Measurements from ENCODE around the gene CLDN25.

The CLDN25 gene

GRCh38 chr11:113789675-113790320 lies 10.2 kb downstream of the CLDN25 start:
- Histone ChIP-seq H3K27ac (ENCODE audit: extremely low read depth, low read depth, low read length) (no peak overlapping the region), H3K4me3 (ENCODE audit: low read depth, low read length) (no peak overlapping the region), H3K4me1 (ENCODE audit: control insufficient read depth, insufficient read depth, low read length) (no peaks in the 10 kb centered on the region), H3K9me3 (ENCODE audit: control insufficient read depth, insufficient read depth, low read depth, low read length) (no peaks in the 10 kb centered on the region), H3K36me3 (ENCODE audit: control insufficient read depth in 2 of 2, insufficient read depth in 1 of 2, low read length in 2 of 2) (no peaks in the 10 kb centered on the region)
- TF ChIP-seq TRIM28 (IDR thresholded peaks at IDR 0.05; ENCODE audit: borderline replicate concordance, low read length) = no peak
- no peak for TF ChIP-seq BCL6B (tag by site-specific recombination; IDR thresholded peaks at IDR 0.05)
- no peak for TF ChIP-seq ZNF398 (tag by site-specific recombination; IDR thresholded peaks at IDR 0.05)
- no peak for TF ChIP-seq ZNF416 (tag by site-specific recombination; IDR thresholded peaks at IDR 0.05)
- TF ChIP-seq ZSCAN30 (tag by site-specific recombination; IDR thresholded peaks at IDR 0.05) = no peak
- TF ChIP-seq ZNF626 (tag by site-specific recombination; IDR thresholded peaks at IDR 0.05) = no peak
- TF ChIP-seq ZNF777 (tag by site-specific recombination; IDR thresholded peaks at IDR 0.05; ENCODE audit: borderline replicate concordance) = no peak
- TF ChIP-seq GLI4 (tag by site-specific recombination; IDR thresholded peaks at IDR 0.05) = no peak
- TF ChIP-seq ZNF362 (tag by site-specific recombination; IDR thresholded peaks at IDR 0.05) = no peak
- TF ChIP-seq, protein P1, sequence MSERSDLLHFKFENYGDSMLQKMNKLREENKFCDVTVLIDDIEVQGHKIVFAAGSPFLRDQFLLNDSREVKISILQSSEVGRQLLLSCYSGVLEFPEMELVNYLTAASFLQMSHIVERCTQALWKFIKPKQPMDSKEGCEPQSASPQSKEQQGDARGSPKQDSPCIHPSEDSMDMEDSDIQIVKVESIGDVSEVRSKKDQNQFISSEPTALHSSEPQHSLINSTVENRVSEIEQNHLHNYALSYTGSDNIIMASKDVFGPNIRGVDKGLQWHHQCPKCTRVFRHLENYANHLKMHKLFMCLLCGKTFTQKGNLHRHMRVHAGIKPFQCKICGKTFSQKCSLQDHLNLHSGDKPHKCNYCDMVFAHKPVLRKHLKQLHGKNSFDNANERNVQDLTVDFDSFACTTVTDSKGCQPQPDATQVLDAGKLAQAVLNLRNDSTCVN (tag by site-specific recombination; optimal IDR thresholded peaks at IDR 0.05) = no peak
- no peak for TF ChIP-seq ZNF391 (tag by site-specific recombination; IDR thresholded peaks at IDR 0.05; ENCODE audit: borderline replicate concordance, low read depth)
- TF ChIP-seq ZNF560 (tag by site-specific recombination; IDR thresholded peaks at IDR 0.05; ENCODE audit: borderline replicate concordance) = no peak
- no peak for TF ChIP-seq ZNF132 (tag by site-specific recombination; IDR thresholded peaks at IDR 0.05; ENCODE audit: borderline replicate concordance)
- ChIA-PET CTCF (interaction anchor here (0.5 kb wide), 1 partner anchor 14 kb away, joined by 3 read pairs; no protein-coding TSS in a partner anchor), POLR2A (no interaction called here)

DNA sequence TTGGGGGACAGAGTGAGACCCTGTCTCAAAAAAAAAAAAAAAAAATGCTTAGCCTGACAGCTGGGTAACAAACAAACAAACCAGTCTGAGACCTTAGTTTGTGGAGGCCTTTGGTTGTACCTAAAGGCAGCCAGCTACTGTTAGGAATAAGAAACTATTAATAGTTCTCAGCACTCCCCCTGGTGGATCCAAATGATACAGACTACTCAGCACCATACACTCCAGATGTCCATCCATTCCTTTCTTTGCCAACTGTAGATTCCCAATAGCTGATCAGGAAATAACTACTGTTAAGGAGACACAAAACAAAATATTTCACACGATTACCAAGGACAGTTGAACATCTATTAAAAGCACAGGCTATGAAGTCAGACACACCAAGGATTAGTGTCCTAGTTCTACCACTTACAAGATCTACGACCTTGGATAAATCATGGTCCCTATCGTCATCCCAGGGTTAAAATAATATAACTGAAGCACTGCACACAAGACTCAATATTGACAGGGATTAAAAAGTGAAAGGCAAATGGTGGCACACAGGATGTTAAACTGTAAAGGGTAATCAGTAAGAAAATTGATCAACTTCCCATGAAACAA lies 17.2 kb downstream of the CLDN25 start:
- H3K9me3 ChIP-seq (ENCODE audit: control insufficient read depth, insufficient read depth, low read depth, low read length) = no peaks in the 10 kb centered on the region
- no peaks in the 10 kb centered on the region for H3K4me1 ChIP-seq (ENCODE audit: control insufficient read depth, insufficient read depth, low read length)
- H3K4me3 ChIP-seq (ENCODE audit: low read depth, low read length) = no peak overlapping the region
- no peak overlapping the region for H3K27ac ChIP-seq (ENCODE audit: extremely low read depth, low read depth, low read length)
- ChIA-PET CTCF (interaction anchor here (0.6 to 3.1 kb wide), 19 partner anchors 10 to 492 kb away, joined by 3 to 23 read pairs (median 3); no protein-coding TSS in a partner anchor), POLR2A (no interaction called here)
- H3K36me3 ChIP-seq (ENCODE audit: control insufficient read depth in 2 of 2, insufficient read depth in 1 of 2, low read length in 2 of 2) = peaks cover 6 to 41% of the 10 kb centered on the region in 2 experiments; a peak in 2 of 3 replicates
- TF ChIP-seq SCRT2 (tag by site-specific recombination; IDR thresholded peaks at IDR 0.05) (no peak), ZNF654 (tag by site-specific recombination; IDR thresholded peaks at IDR 0.05; ENCODE audit: low read depth) (peak; percentile 46), ZNF585B (tag by site-specific recombination; IDR thresholded peaks at IDR 0.05) (no peak), ZNF660 (tag by site-specific recombination; IDR thresholded peaks at IDR 0.05) (no peak), ZSCAN16 (tag by site-specific recombination; IDR thresholded peaks at IDR 0.05) (no peak), ZNF148 (tag by site-specific recombination; IDR thresholded peaks at IDR 0.05; ENCODE audit: borderline replicate concordance) (no peak), ZNF48 (tag by site-specific recombination; IDR thresholded peaks at IDR 0.05) (no peak), HIC1 (tag by site-specific recombination; IDR thresholded peaks at IDR 0.05) (no peak), ZNF423 (tag by site-specific recombination; IDR thresholded peaks at IDR 0.05) (no peak), ZNF174 (tag by site-specific recombination; IDR thresholded peaks at IDR 0.05) (no peak), ZNF132 (tag by site-specific recombination; IDR thresholded peaks at IDR 0.05; ENCODE audit: borderline replicate concordance) (no peak), ZNF133 (tag by site-specific recombination; IDR thresholded peaks at IDR 0.05) (no peak)

Measured in HEK293 (cell line).